C4-2B (cell line): ENCODE measurements around the gene IRX4.

Source experiments
- H3K27ac ChIP-seq: fragments of 450-650 bp; 2 replicates; pipeline ENCODE4 v1.5.1; 2017
- CTCF ChIP-seq: fragments of 450-650 bp; conservative IDR thresholded peaks from 2 replicates; pipeline ENCODE4 v1.5.1; 2017; ENCODE audit warnings: mild to moderate bottlenecking
- ZFX ChIP-seq: fragments of 450-650 bp; IDR thresholded peaks from 2 replicates; pipeline ENCODE4 v1.6.1; 2017

IRX4 gene

DNA sequence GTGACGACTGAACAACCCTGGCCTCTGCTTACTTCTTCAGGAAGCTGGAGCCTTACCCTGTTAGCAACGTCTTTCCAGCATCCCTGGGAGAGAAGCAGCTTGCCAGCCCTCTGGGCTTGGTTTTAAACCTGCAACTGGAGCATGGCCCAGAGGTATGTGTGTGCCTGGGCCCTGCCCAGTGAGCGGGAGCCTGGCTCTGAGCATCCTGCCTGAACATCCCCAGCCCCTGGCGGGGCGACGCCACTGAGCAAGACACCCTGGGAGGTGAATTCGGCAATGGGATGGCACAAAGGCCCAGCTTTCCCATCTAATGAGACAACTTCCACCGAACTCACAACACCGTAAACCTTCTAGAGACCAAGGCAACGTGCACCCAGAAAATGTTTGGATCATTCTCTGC, 23.6 kb downstream of the IRX4 start:
- TF ChIP-seq CTCF (no peak), ZFX (no peak)

DNA sequence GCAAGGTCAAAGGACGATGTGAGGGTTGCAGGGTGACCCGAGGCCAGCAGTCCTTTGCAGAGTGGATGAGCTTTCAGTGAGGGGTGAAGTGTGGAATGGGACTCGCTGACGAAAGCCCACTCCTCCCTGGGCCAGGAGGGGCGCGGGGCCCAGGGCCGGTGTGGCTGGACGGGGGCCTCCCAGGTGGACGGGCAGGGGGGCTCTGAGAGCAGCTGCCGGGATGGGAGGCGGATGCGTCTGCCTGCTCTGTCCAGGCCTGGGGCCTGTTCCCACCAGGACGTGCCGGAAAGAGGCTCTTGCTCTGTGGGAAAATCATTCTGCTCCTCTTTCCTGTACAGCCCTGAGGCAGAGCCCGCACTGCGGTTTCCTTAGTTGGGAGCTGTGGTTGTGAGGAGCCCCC, 24.3 kb downstream of the IRX4 start:
- H3K27ac ChIP-seq: no peak overlapping the region
- TF ChIP-seq CTCF: no peak
- no peak for TF ChIP-seq ZFX

More for the DNA sequence above, 23.6 kb downstream of the IRX4 start:
- no peak overlapping the region for H3K27ac ChIP-seq

DNA sequence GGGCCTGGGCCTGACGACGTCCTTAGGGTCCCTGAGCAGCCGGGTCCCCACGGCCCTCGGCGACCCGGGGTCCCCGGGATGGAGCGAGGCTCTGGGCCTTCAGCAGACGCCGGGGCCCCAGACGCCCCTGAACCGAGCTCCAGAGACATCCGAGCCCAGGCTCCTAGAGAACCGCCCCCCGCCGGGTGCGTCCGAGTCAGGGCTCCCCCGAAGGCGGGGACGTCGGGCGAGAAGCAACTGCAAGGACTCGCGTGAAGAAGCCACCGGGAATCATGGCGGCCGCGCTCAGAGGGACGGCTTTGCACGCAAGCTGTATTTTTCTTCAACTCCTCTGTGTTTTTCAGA, 25.5 kb downstream of the IRX4 start:
- no peak overlapping the region for H3K27ac ChIP-seq
- TF ChIP-seq ZFX: no peak
- TF ChIP-seq CTCF: no peak

- TF ChIP-seq CTCF (no peak), ZFX (no peak)
- no peak overlapping the region for H3K27ac ChIP-seq
Measured at GRCh38 chr5:1856596-1857255, 26.0 kb downstream of the IRX4 start.

DNA sequence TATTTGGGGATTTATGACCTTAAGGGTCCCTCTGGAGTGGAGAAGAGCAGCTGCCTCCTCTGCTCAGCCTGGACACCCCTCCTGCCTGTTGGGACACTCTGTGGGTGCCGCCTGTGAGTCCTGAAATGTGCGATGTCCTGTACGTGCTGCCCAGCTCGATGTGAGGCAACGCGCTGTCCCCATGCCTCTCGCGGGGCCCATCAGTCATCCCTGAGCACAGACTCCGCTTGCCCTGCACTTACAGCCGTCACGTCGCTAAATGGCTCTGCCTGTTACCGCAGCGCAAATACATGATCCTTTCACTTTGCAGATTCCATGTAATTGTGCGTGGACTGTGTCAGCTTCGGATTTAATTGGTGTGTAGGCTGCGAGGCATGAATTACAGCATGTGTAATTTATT, 27.1 kb downstream of the IRX4 start:
- TF ChIP-seq CTCF (no peak), ZFX (no peak)
- no peak overlapping the region for H3K27ac ChIP-seq

GRCh38 chr5:1855075-1855474, 27.6 kb downstream of the IRX4 start:
- H3K27ac ChIP-seq: no peak overlapping the region
- TF ChIP-seq ZFX: no peak
- TF ChIP-seq CTCF: no peak

DNA sequence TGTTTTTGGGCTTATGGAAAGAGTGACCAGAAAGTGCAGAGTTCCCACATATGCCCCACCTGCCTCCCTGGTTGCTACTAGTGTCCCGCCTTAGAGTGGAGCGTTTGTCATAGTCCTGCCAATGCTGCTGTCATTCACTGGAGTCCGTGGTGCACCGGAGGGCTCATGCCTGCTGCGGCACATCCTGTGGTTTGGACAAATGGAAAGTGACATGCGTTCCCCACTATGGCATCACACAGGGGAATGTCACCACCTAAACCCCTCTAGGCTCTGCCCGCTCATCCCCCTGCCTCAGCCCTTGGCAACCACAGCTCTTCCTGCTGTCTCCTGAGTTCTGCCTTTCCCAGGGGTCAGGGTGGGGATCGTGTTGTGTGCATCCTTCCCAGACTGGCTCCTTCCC, 29.2 kb downstream of the IRX4 start:
- TF ChIP-seq CTCF: no peak
- no peak for TF ChIP-seq ZFX
- no peak overlapping the region for H3K27ac ChIP-seq
